Spleen (tissue), 11 donors: ENCODE results near the gene CAMTA1. TPM values are rescaled to one million over a fixed set of nuclear protein-coding genes. Genes with fewer than 3 reads are reported as not detected.

Experiments used
- DNase-seq: peaks from one replicate; pipeline ENCODE4 v3.0.0-alpha.2; 2020
- H3K27ac ChIP-seq, 8 donors: fragments of 200-600 bp; sonication (generic) in 7 of 8; 1 replicate in 4 of 8; 2 replicates in 4 of 8; pipeline versions ENCODE4 v1.5.0 to v1.8.0; 2016 to 2021; ENCODE audit warnings: inconsistent platforms in 4 of 8, mild to moderate bottlenecking in 4 of 8, moderate library complexity in 1 of 8
- H3K27me3 ChIP-seq, 7 donors: fragments of 200-600 bp; sonication (generic) in 6 of 7; replicated peaks in 1 of 7; 1 replicate in 4 of 7; 2 replicates in 3 of 7; pipeline versions ENCODE4 v1.5.0 to v1.8.0; 2016 to 2021; ENCODE audit warnings: inconsistent platforms in 3 of 7, mild to moderate bottlenecking in 1 of 7
- H3K36me3 ChIP-seq, 6 donors: fragments of 200-600 bp; sonication (generic) in 5 of 6; 1 replicate in 4 of 6; 2 replicates in 2 of 6; pipeline versions ENCODE4 v1.5.0 to v1.8.0; 2016 to 2021; ENCODE audit warnings: inconsistent platforms in 2 of 6
- H3K4me1 ChIP-seq, 6 donors: fragments of 200-600 bp; sonication (generic) in 5 of 6; 1 replicate in 3 of 6; 2 replicates in 3 of 6; pipeline versions ENCODE4 v1.5.0 to v1.8.0; 2016 to 2021; ENCODE audit warnings: inconsistent platforms in 3 of 6
- H3K4me3 ChIP-seq, 8 donors: fragments of 200-600 bp; sonication (generic) in 7 of 8; 1 replicate in 4 of 8; 2 replicates in 4 of 8; pipeline versions ENCODE4 v1.5.0 to v1.8.0; 2016 to 2021; ENCODE audit warnings: inconsistent platforms in 4 of 8, mild to moderate bottlenecking in 4 of 8, moderate library complexity in 2 of 8
- H3K9me3 ChIP-seq, 8 donors: fragments of 200-600 bp; sonication (generic) in 7 of 8; 1 replicate in 4 of 8; 2 replicates in 4 of 8; pipeline versions ENCODE4 v1.5.0 to v1.8.0; 2016 to 2021; ENCODE audit warnings: inconsistent platforms in 4 of 8
- CTCF ChIP-seq, 11 experiments: fragments of 200-600 bp in 7 of 11; fragments of 450-650 bp in 4 of 11; sonication (generic) in 4 of 11; IDR thresholded peaks in 8 of 11; conservative IDR thresholded peaks in 3 of 11; 1 replicate in 7 of 11; 2 replicates in 4 of 11; pipeline versions ENCODE4 v1.4.0 to v1.8.0; 2016 to 2021; ENCODE audit warnings: antibody characterized with exemption in 11 of 11, inconsistent platforms in 4 of 11, mild to moderate bottlenecking in 1 of 11
- POLR2A ChIP-seq, 3 donors: fragments of 450-650 bp; IDR thresholded peaks; one replicate each; pipeline ENCODE4 v1.5.1; 2017; ENCODE audit warnings: antibody characterized with exemption in 3 of 3, mild to moderate bottlenecking in 1 of 3
- POLR2AphosphoS5 ChIP-seq, 3 donors: sonication (generic); formaldehyde crosslinking; IDR thresholded peaks; one replicate each; pipeline ENCODE4 v1.5.1; 2017; ENCODE audit warnings: antibody characterized with exemption in 3 of 3
- WGBS, 5 donors: extraction: QIAGEN DNeasy Blood & Tissue Kit in 3 of 5; methylation state at CpG; one replicate each; pipeline versions ENCODE4 v1.1.5 to v1.1.7; 2013 to 2018; 5-methylcytosine and 5-hydroxymethylcytosine counted together
- intact Hi-C: fragments of 100-400 bp; cut with DNase I; formaldehyde crosslinking; loops from one replicate; pipeline ENCODE4 v1.15.0; 2023; ENCODE audit warnings: low total_unique reads
- polyA plus RNA-seq, 3 donors: library from polyadenylated mRNA; stranded (reverse); fragments of 200-250 nt; gene quantifications; one replicate each; pipeline ENCODE4 v1.2.1, GENCODE V29; 2013
- total RNA-seq, 7 donors: library from RNA; depleted of rRNA in 3 of 7; stranded (reverse); fragments of >200 nt in 3 of 7; fragmentation: NEBNext Ultra II Directional in 4 of 7; extraction: Animal tissue kit (Norgen Biotek cat#: 25700) in 4 of 7; gene quantifications; one replicate each; pipeline versions ENCODE4 v1.1.0 to v1.2.1, GENCODE V29; 2016 to 2021
- donor health status: healthy with polysubstance abuse.
- donor health status: DM: no; HTN: no; CAD: no; lungs with moderate emphysema.
- donor health status: DM: no; HTN: no; CAD: no.
- donor health status: Bipolar disorder and iron deficiency.
- donor health status: healthy.
- donor health status: DM: no; HTN: no; CAD: no.
- donor health status: DM: yes; HTN: yes; CAD: no.

The CAMTA1 gene
- total and polyA plus RNA-seq, 10 donors = 53.0 to 106 (median 77.3) TPM

GRCh38 chr1:7042322-7043190, 257.3 kb downstream of the CAMTA1 start:
- intact Hi-C loops = loop anchor here (10.0 kb wide), 2 partner anchors 172 to 602 kb away; no protein-coding TSS in a partner anchor
- TF ChIP-seq POLR2A (IDR thresholded peaks at IDR 0.05) (no peak), CTCF (IDR thresholded peaks at IDR 0.05 in 8 of 11, conservative IDR thresholded peaks at IDR 0.05 in 3 of 11) (peak in 9 of 11 experiments; percentile 14 to 54 (median 44))
- Histone ChIP-seq H3K4me1 (no peaks in the 10 kb centered on the region), H3K27ac (no peak overlapping the region), H3K27me3 (peaks cover 0 to 31% (median 0%) of the 10 kb centered on the region in 7 donors), H3K36me3 (no peaks in the 10 kb centered on the region), H3K9me3 (peaks cover 0 to 7% (median 0%) of the 10 kb centered on the region in 8 donors), H3K4me3 (no peak overlapping the region)
- no peak for DNase-seq
- WGBS, 5 donors = 63 to 68% (median 67%) methylated on average over 16 to 17 of the region's 17 CpGs

GRCh38 chr1:7043191-7043549, 257.9 kb downstream of the CAMTA1 start:
- TF ChIP-seq POLR2A (IDR thresholded peaks at IDR 0.05) (no peak), POLR2AphosphoS5 (IDR thresholded peaks at IDR 0.05) (no peak), CTCF (IDR thresholded peaks at IDR 0.05 in 8 of 11, conservative IDR thresholded peaks at IDR 0.05 in 3 of 11) (no peak)
- H3K36me3 ChIP-seq = no peaks in the 10 kb centered on the region
- peaks cover 0 to 31% (median 0%) of the 10 kb centered on the region in 7 donors for H3K27me3 ChIP-seq
- H3K4me1 ChIP-seq = no peaks in the 10 kb centered on the region
- peaks cover 0 to 7% (median 0%) of the 10 kb centered on the region in 8 donors for H3K9me3 ChIP-seq
- intact Hi-C loops = loop anchor here (10.0 kb wide), 2 partner anchors 172 to 602 kb away; no protein-coding TSS in a partner anchor
- H3K4me3 ChIP-seq = no peak overlapping the region
- WGBS, 5 donors = 76 to 88% (median 80%) methylated on average over 6 of the region's 6 CpGs
- no peak for DNase-seq
- no peak overlapping the region for H3K27ac ChIP-seq

- no peak for DNase-seq
- Histone ChIP-seq H3K4me3 (no peak overlapping the region), H3K9me3 (peaks cover 0 to 7% (median 0%) of the 10 kb centered on the region in 8 donors), H3K36me3 (no peaks in the 10 kb centered on the region), H3K27ac (no peak overlapping the region), H3K4me1 (no peaks in the 10 kb centered on the region), H3K27me3 (peaks cover 0 to 31% (median 0%) of the 10 kb centered on the region in 7 donors)
- intact Hi-C loops = loop anchor here (10.0 kb wide), 2 partner anchors 171 to 601 kb away; no protein-coding TSS in a partner anchor
- 87 to 91% (median 89%) methylated on average over 21 to 26 of the region's 26 CpGs for WGBS, 5 donors
- TF ChIP-seq POLR2A (IDR thresholded peaks at IDR 0.05) (no peak), CTCF (IDR thresholded peaks at IDR 0.05 in 8 of 11, conservative IDR thresholded peaks at IDR 0.05 in 3 of 11) (no peak), POLR2AphosphoS5 (IDR thresholded peaks at IDR 0.05) (no peak)
Measured at GRCh38 chr1:7043719-7044535, 258.7 kb downstream of the CAMTA1 start.
